Measurements from ENCODE around the gene CUBN. TPM values are rescaled to one million over a fixed set of nuclear protein-coding genes. Genes with fewer than 3 reads are reported as not detected.

Gene CUBN
- total and polyA plus RNA-seq, 3 experiments from 2014 or later = 0.73 to 0.92 (median 0.83) TPM

- Histone ChIP-seq H3K4me3 (ENCODE audit: low read length) (no peak overlapping the region), H3K36me3 (ENCODE audit: insufficient read depth, low read length) (no peaks in the 10 kb centered on the region), H3K27ac (ENCODE audit: low read depth, low read length) (no peak overlapping the region), H3K9me3 (ENCODE audit: low read length) (no peaks in the 10 kb centered on the region), H3K27me3 (ENCODE audit: insufficient read depth, low read length, poor library complexity, severe bottlenecking) (no peaks in the 10 kb centered on the region), H3K4me1 (ENCODE audit: insufficient read depth, low read length) (no peaks in the 10 kb centered on the region)
- no peak overlapping the region for H3K27ac Mint-ChIP-seq
- DNase-seq = no peak
- no peak overlapping the region for H3K4me3 Mint-ChIP-seq
- H3K36me3 Mint-ChIP-seq = peaks cover 8 to 15% (median 11%) of the 10 kb centered on the region in 3 donors
- ChIA-PET CTCF (no interaction called here), POLR2A (no interaction called here)
- H3K4me1 Mint-ChIP-seq = peaks cover 4 to 6% (median 6%) of the 10 kb centered on the region in 3 donors
- H3K27me3 Mint-ChIP-seq = no peaks in the 10 kb centered on the region
- no peaks in the 10 kb centered on the region for H3K9me3 Mint-ChIP-seq
Observed at GRCh38 chr10:16904639-16905061, 225.0 kb downstream of the CUBN start.

DNA sequence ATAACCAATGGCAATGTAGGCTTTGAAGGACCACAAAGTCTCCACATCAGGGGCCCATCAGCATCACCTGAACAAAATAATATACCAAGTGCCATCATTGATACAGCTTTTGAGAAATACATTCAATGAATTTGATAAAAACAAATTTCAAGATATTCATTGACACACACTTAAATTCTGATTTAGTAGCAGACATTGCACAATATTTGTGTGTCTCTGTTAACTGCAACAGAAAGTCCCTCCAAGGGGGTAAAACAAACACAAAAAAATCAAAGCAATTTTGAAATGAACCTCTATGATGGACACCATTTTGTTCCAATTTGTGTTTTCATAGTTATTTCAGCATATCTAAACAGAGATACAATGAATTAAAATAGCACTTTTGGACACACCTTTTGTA, 225.6 kb downstream of the CUBN start:
- Mint-ChIP-seq H3K27me3 (no peaks in the 10 kb centered on the region), H3K4me1 (peaks cover 4 to 6% (median 6%) of the 10 kb centered on the region in 3 donors), H3K4me3 (no peak overlapping the region), H3K36me3 (peaks cover 10 to 21% (median 17%) of the 10 kb centered on the region in 3 donors), H3K27ac (no peak overlapping the region), H3K9me3 (no peaks in the 10 kb centered on the region)
- H3K36me3 ChIP-seq (ENCODE audit: insufficient read depth, low read length) = no peaks in the 10 kb centered on the region
- H3K27me3 ChIP-seq (ENCODE audit: insufficient read depth, low read length, poor library complexity, severe bottlenecking) = no peaks in the 10 kb centered on the region
- H3K27ac ChIP-seq (ENCODE audit: low read depth, low read length) = no peak overlapping the region
- no peak overlapping the region for H3K4me3 ChIP-seq (ENCODE audit: low read length)
- H3K9me3 ChIP-seq (ENCODE audit: low read length) = no peaks in the 10 kb centered on the region
- no peak for DNase-seq
- POLR2A ChIA-PET = no interaction called here
- H3K4me1 ChIP-seq (ENCODE audit: insufficient read depth, low read length) = no peaks in the 10 kb centered on the region
- CTCF ChIA-PET = no interaction called here

DNA sequence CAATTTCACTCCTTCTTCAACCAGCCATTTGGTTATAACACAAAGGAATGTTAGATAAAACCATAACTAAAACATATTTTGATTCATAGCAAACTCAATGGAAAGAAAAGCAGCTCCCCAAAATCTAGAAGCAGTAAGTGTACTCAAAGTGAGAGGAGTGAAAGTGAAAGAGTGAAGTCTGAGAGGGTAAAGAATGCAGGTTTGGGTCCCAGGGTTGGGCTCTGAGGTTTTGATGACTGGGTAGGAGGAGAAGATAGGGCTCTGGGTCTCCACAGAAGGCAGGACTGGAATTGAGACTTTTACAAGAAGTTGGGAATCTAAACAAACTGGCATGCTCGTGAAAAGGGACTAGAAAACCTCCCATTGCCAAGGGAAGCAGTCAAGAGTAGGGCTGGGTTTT, 227.0 kb downstream of the CUBN start:
- no peaks in the 10 kb centered on the region for H3K27me3 ChIP-seq (ENCODE audit: insufficient read depth, low read length, poor library complexity, severe bottlenecking)
- DNase-seq = no peak
- no peak overlapping the region for H3K27ac ChIP-seq (ENCODE audit: low read depth, low read length)
- no peaks in the 10 kb centered on the region for H3K36me3 ChIP-seq (ENCODE audit: insufficient read depth, low read length)
- Mint-ChIP-seq H3K27ac (peak overlapping the region in 4 of 8 donors; percentile 3 to 12 (median 9)), H3K36me3 (peaks cover 16 to 23% (median 19%) of the 10 kb centered on the region in 3 donors), H3K4me3 (peak overlapping the region in 2 of 7 donors; percentile 29 to 49), H3K9me3 (no peaks in the 10 kb centered on the region), H3K27me3 (no peaks in the 10 kb centered on the region), H3K4me1 (peaks cover 4 to 6% (median 6%) of the 10 kb centered on the region in 3 donors)
- POLR2A ChIA-PET = no interaction called here
- H3K9me3 ChIP-seq (ENCODE audit: low read length) = no peaks in the 10 kb centered on the region
- CTCF ChIA-PET = no interaction called here
- H3K4me3 ChIP-seq (ENCODE audit: low read length) = no peak overlapping the region
- H3K4me1 ChIP-seq (ENCODE audit: insufficient read depth, low read length) = no peaks in the 10 kb centered on the region

- H3K9me3 Mint-ChIP-seq = peaks cover 0 to 4% (median 0%) of the 10 kb centered on the region in 5 donors
- no peaks in the 10 kb centered on the region for H3K36me3 ChIP-seq (ENCODE audit: insufficient read depth, low read length)
- ChIA-PET CTCF (no interaction called here), POLR2A (no interaction called here)
- no peak for DNase-seq
- H3K27me3 Mint-ChIP-seq = no peaks in the 10 kb centered on the region
- peaks cover 4 to 6% (median 6%) of the 10 kb centered on the region in 3 donors for H3K4me1 Mint-ChIP-seq
- no peak overlapping the region for H3K4me3 Mint-ChIP-seq
- no peak overlapping the region for H3K27ac Mint-ChIP-seq
- no peaks in the 10 kb centered on the region for H3K9me3 ChIP-seq (ENCODE audit: low read length)
- H3K36me3 Mint-ChIP-seq = peaks cover 19 to 30% (median 19%) of the 10 kb centered on the region in 3 donors
- H3K4me1 ChIP-seq (ENCODE audit: insufficient read depth, low read length) = no peaks in the 10 kb centered on the region
- no peak overlapping the region for H3K27ac ChIP-seq (ENCODE audit: low read depth, low read length)
- no peaks in the 10 kb centered on the region for H3K27me3 ChIP-seq (ENCODE audit: insufficient read depth, low read length, poor library complexity, severe bottlenecking)
- H3K4me3 ChIP-seq (ENCODE audit: low read length) = no peak overlapping the region
Observed at GRCh38 chr10:16901106-16901505, 228.5 kb downstream of the CUBN start.

GRCh38 chr10:16896993-16897392, 232.6 kb downstream of the CUBN start:
- Histone ChIP-seq H3K9me3 (ENCODE audit: low read length) (no peaks in the 10 kb centered on the region), H3K27ac (ENCODE audit: low read depth, low read length) (no peak overlapping the region), H3K4me3 (ENCODE audit: low read length) (no peak overlapping the region), H3K36me3 (ENCODE audit: insufficient read depth, low read length) (no peaks in the 10 kb centered on the region), H3K4me1 (ENCODE audit: insufficient read depth, low read length) (no peaks in the 10 kb centered on the region), H3K27me3 (ENCODE audit: insufficient read depth, low read length, poor library complexity, severe bottlenecking) (no peaks in the 10 kb centered on the region)
- H3K4me1 Mint-ChIP-seq = peaks cover 0 to under 1% (median 0%) of the 10 kb centered on the region in 3 donors
- no peak overlapping the region for H3K4me3 Mint-ChIP-seq
- H3K9me3 Mint-ChIP-seq = peaks cover 0 to 4% (median 0%) of the 10 kb centered on the region in 5 donors
- ChIA-PET CTCF (no interaction called here), POLR2A (no interaction called here)
- no peak overlapping the region for H3K27ac Mint-ChIP-seq
- peaks cover 16 to 26% (median 19%) of the 10 kb centered on the region in 3 donors for H3K36me3 Mint-ChIP-seq
- no peak for DNase-seq
- no peaks in the 10 kb centered on the region for H3K27me3 Mint-ChIP-seq

DNA sequence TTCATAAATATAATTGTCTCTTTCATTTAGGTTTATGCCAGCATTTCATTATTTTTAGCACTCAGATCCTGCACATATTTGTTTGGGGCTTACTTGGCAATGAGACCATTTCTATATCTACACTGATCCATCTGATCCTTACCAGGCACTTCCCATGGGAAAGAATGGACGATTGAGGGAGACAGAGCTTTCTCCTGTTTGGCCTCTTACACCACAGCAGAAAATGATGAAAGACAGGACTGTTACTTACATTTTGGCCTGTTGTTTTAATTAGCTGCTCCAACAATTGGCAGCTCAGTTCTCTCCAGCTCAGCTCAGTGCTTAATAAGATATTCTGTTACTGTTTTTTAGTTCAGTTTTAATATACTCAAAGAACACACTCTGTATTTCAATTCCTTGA, 234.8 kb downstream of the CUBN start:
- no peak for DNase-seq
- H3K4me3 Mint-ChIP-seq = no peak overlapping the region
- Histone ChIP-seq H3K27me3 (ENCODE audit: insufficient read depth, low read length, poor library complexity, severe bottlenecking) (no peaks in the 10 kb centered on the region), H3K27ac (ENCODE audit: low read depth, low read length) (no peak overlapping the region), H3K36me3 (ENCODE audit: insufficient read depth, low read length) (no peaks in the 10 kb centered on the region), H3K4me1 (ENCODE audit: insufficient read depth, low read length) (peaks cover 3% of the 10 kb centered on the region), H3K9me3 (ENCODE audit: low read length) (no peaks in the 10 kb centered on the region), H3K4me3 (ENCODE audit: low read length) (no peak overlapping the region)
- peaks cover 10 to 16% (median 11%) of the 10 kb centered on the region in 3 donors for H3K36me3 Mint-ChIP-seq
- peaks cover 0 to 4% (median 0%) of the 10 kb centered on the region in 5 donors for H3K9me3 Mint-ChIP-seq
- ChIA-PET POLR2A (no interaction called here), CTCF (no interaction called here)
- peaks cover 6 to 11% (median 11%) of the 10 kb centered on the region in 3 donors for H3K4me1 Mint-ChIP-seq
- H3K27ac Mint-ChIP-seq = no peak overlapping the region
- no peaks in the 10 kb centered on the region for H3K27me3 Mint-ChIP-seq

DNA sequence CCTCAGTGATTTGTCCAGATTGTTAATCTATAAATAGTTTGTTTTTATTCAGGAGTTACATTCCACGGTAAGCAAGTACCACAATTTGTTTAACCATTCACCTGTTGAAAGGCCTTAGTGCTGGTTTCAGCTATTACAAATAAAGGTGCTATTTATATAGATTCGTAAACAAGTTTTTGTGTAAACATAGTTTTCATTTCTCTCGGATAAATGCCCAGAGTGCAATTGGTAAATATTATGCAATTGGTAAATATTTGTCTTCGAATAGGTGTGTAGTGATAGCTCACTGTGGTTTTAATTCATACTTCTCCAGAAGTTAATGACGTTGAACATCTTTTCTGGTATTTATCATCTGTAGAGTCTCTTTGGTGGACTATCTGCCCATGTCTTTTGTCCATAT, 235.9 kb downstream of the CUBN start:
- H3K4me1 Mint-ChIP-seq = peaks cover 6 to 11% (median 11%) of the 10 kb centered on the region in 3 donors
- H3K4me1 ChIP-seq (ENCODE audit: insufficient read depth, low read length) = peaks cover 3% of the 10 kb centered on the region
- H3K27ac ChIP-seq (ENCODE audit: low read depth, low read length) = no peak overlapping the region
- H3K9me3 Mint-ChIP-seq = peaks cover 0 to 4% (median 0%) of the 10 kb centered on the region in 5 donors
- peaks cover 0 to 7% (median 4%) of the 10 kb centered on the region in 3 donors for H3K36me3 Mint-ChIP-seq
- no peaks in the 10 kb centered on the region for H3K9me3 ChIP-seq (ENCODE audit: low read length)
- no peaks in the 10 kb centered on the region for H3K27me3 ChIP-seq (ENCODE audit: insufficient read depth, low read length, poor library complexity, severe bottlenecking)
- H3K36me3 ChIP-seq (ENCODE audit: insufficient read depth, low read length) = no peaks in the 10 kb centered on the region
- POLR2A ChIA-PET = no interaction called here
- H3K27ac Mint-ChIP-seq = peak overlapping the region in 1 of 8 donors; percentile 28
- CTCF ChIA-PET = no interaction called here
- H3K27me3 Mint-ChIP-seq = no peaks in the 10 kb centered on the region
- no peak overlapping the region for H3K4me3 Mint-ChIP-seq
- H3K4me3 ChIP-seq (ENCODE audit: low read length) = no peak overlapping the region
- no peak for DNase-seq

DNA sequence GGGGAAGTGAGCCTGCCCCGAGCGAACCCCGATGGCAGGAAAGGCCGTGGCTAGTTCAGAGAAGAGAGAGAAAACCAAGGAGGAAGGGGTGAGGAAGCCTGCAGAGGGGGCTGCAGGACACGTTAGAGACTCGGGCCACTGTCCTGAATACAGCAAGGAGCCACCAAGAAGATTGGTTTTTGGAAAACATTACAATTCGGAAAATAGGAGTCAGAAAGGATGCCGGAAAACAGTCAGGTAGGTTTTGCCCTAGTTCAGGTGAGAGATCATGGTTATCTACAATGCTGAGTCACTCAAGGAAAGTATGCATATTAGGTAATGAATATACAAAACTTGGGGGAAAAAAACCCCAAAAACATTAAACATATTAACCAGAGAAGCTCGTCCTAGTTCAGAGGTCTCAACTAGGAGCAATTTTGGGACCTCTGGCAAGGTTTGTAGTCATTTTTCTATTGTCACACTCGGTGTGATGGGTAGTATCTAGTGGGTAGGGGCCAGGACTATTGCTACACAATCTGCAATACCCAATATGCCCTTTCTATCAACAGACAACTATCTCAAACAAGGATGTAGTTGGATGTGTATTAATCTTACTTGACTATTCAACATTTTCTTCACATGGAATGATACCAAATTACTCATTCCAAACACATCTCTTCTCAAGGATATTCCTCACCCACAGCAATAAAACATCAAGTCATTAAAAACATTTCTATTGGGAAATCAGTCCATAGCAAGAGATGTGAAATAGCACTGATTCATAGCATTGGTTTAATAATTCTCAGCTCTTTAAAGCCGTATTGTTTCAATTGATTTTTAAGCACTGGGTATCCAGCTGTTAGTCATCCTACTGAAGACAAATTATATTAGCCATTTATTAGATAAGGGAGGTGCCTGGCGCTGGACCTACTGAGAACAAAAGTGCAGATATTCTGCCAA, 238.0 kb downstream of the CUBN start:
- peaks cover 3% of the 10 kb centered on the region for H3K4me1 ChIP-seq (ENCODE audit: insufficient read depth, low read length)
- no peaks in the 10 kb centered on the region for H3K27me3 ChIP-seq (ENCODE audit: insufficient read depth, low read length, poor library complexity, severe bottlenecking)
- POLR2A ChIA-PET = no interaction called here
- Mint-ChIP-seq H3K4me3 (peak overlapping the region; percentile 9 to 77 (median 74)), H3K27me3 (no peaks in the 10 kb centered on the region), H3K9me3 (peaks cover 0 to 3% (median 0%) of the 10 kb centered on the region in 5 donors), H3K36me3 (peaks cover 2 to 10% (median 7%) of the 10 kb centered on the region in 3 donors), H3K4me1 (peaks cover 6 to 11% (median 11%) of the 10 kb centered on the region in 3 donors), H3K27ac (peak overlapping the region; percentile 31 to 90 (median 56))
- DNase-seq = peak in 4 of 5 donors; percentile 14 to 62 (median 32)
- peak overlapping the region; percentile 9 for H3K4me3 ChIP-seq (ENCODE audit: low read length)
- H3K36me3 ChIP-seq (ENCODE audit: insufficient read depth, low read length) = no peaks in the 10 kb centered on the region
- H3K27ac ChIP-seq (ENCODE audit: low read depth, low read length) = no peak overlapping the region
- H3K9me3 ChIP-seq (ENCODE audit: low read length) = no peaks in the 10 kb centered on the region
- CTCF ChIA-PET = interaction anchor here (0.8 to 1.6 kb wide), 9 partner anchors 11 to 367 kb away, joined by 3 to 6 read pairs (median 4); no protein-coding TSS in a partner anchor
